Peyer's patch (tissue), 4 donors: ENCODE data around the gene UNKL. TPM values are rescaled to one million over a fixed set of nuclear protein-coding genes. Genes with fewer than 3 reads are reported as not detected.

Source experiments
- DNase-seq, 3 donors: peaks; one replicate each; pipeline ENCODE4 v3.0.0-alpha.2; 2017 to 2019
- H3K27ac ChIP-seq, 4 donors: fragments of 200-600 bp; sonication (generic); one replicate each; pipeline ENCODE4 v1.5.1; 2016 to 2019
- H3K27me3 ChIP-seq, 2 donors: fragments of 200-600 bp; sonication (generic); one replicate each; pipeline ENCODE4 v1.5.1; 2019
- H3K36me3 ChIP-seq, 3 donors: fragments of 200-600 bp; sonication (generic); one replicate each; pipeline ENCODE4 v1.5.1; 2016 to 2019
- H3K4me1 ChIP-seq, 4 donors: fragments of 200-600 bp; sonication (generic); one replicate each; pipeline ENCODE4 v1.5.1; 2016 to 2019
- H3K4me3 ChIP-seq, 4 donors: fragments of 200-600 bp; sonication (generic); 1 replicate in 3 of 4; 2 replicates in 1 of 4; pipeline ENCODE4 v1.5.1; 2016 to 2019; ENCODE audit warnings: mild to moderate bottlenecking in 1 of 4
- H3K9me3 ChIP-seq, 4 donors: fragments of 200-600 bp; sonication (generic); one replicate each; pipeline ENCODE4 v1.5.1; 2016 to 2019; ENCODE audit warnings: mild to moderate bottlenecking in 1 of 4
- CTCF ChIP-seq, 6 experiments: fragments of 450-650 bp in 4 of 6; fragments of 200-600 bp in 2 of 6; sonication (generic) in 1 of 6; IDR thresholded peaks; one replicate each; pipeline ENCODE4 v1.5.1; 2017 to 2019; ENCODE audit warnings: antibody characterized with exemption in 6 of 6, mild to moderate bottlenecking in 3 of 6, moderate library complexity in 1 of 6
- POLR2A ChIP-seq, 2 donors: fragments of 450-650 bp; IDR thresholded peaks; one replicate each; pipeline ENCODE4 v1.5.1; 2017; ENCODE audit warnings: antibody characterized with exemption in 2 of 2, mild to moderate bottlenecking in 2 of 2, moderate library complexity in 2 of 2
- total RNA-seq, 4 donors: library from RNA; depleted of rRNA; stranded (reverse); fragments of >200 nt; gene quantifications; one replicate each; pipeline ENCODE4 v1.1.0, GENCODE V29; 2016

The UNKL gene
- total RNA-seq, 4 donors from 2014 or later = 10.9 to 113 (median 38.4) TPM

- no peaks in the 10 kb centered on the region for H3K36me3 ChIP-seq
- H3K9me3 ChIP-seq = no peaks in the 10 kb centered on the region
- H3K4me1 ChIP-seq = peaks cover 0 to 6% (median 2%) of the 10 kb centered on the region in 4 donors
- DNase-seq = no peak
- H3K27me3 ChIP-seq = no peaks in the 10 kb centered on the region
- H3K27ac ChIP-seq = peak overlapping the region in 1 of 4 donors; percentile 5
- peak overlapping the region in 1 of 4 donors; percentile 5 for H3K4me3 ChIP-seq
- TF ChIP-seq CTCF (IDR thresholded peaks at IDR 0.05) = no peak
These were observed 13.3 kb upstream of the UNKL start for GRCh38 chr16:1427473-1428461.

DNA sequence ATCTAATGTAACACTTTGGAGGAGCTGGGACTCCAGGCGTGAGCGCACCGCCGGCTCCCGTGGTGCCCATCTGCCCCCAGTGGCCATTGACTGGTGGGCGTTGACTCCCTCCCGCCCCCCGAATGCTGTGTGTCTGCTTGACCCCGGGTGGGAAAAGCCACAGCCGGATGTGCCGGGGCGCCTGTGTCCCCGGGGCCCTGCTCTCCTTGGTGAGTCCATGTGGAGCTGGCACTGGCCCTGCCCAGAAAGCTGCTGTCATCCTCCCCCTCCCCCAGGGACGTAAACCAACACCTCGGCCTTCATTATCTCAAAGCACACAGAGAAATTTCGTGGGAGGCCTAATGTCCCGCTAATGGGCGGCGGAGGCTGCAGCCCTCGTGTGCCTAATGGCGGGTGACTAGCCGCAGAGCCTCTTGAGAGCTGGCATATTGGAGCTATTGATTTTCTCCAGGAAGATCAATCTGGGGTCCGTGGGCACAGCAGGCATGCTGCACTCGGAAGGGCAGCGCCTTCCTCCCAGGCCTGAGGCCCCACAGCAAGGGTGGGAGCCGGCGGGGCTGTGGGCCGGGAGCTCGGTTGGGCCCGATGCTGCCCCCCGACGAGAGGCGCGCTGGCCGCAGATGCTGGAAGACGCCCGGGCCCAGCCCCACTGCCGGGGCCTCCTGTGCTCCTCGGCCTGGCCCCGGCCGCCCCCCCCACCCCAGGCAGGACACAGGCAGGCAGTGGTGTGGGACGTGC, 12.4 kb upstream of the UNKL start:
- Histone ChIP-seq H3K27ac (no peak overlapping the region), H3K4me1 (peaks cover 0 to 6% (median 2%) of the 10 kb centered on the region in 4 donors), H3K27me3 (no peaks in the 10 kb centered on the region), H3K36me3 (no peaks in the 10 kb centered on the region), H3K4me3 (no peak overlapping the region), H3K9me3 (no peaks in the 10 kb centered on the region)
- no peak for TF ChIP-seq POLR2A (IDR thresholded peaks at IDR 0.05)
- TF ChIP-seq CTCF (IDR thresholded peaks at IDR 0.05) = no peak
- no peak for DNase-seq

DNA sequence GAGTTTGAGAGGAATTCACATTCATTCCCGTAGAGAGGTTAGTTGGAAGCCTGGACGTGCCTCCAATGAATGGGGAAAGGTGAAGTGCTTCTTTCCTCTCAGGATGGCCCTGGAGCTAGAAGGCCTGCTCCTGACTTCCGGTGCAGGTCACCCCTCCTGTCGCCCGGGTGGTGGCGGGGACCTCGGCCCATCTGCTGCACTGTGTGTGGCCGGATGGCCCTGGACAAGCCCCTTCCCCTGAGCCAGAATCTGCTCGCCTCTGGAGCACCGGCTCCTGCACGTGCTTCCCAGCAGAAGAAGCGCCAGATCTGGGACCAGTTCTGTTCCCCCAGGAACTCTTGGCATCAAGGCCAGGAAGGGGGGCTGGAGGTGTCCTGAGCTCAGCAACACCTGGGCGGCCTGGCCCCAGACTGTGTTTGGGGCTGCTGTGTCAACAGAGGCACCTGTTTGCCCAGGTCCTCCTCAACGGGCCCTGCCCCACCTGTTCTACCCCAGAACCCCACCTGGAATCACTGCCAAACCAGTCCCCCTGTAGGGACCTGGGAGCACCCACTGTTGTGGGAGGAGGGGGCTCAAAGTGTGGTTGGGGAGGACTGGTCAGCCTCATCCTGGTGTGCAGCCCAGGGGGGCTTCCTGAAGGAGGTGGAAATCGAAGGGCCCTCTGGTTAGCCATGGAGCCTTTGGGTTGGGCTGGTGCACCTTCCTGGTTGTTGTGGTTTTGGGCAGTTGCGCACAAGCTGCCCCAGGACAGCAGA, 11.3 kb upstream of the UNKL start:
- TF ChIP-seq CTCF (IDR thresholded peaks at IDR 0.05) (no peak), POLR2A (IDR thresholded peaks at IDR 0.05) (no peak)
- Histone ChIP-seq H3K27me3 (no peaks in the 10 kb centered on the region), H3K9me3 (no peaks in the 10 kb centered on the region), H3K27ac (no peak overlapping the region), H3K4me1 (peaks cover 0 to 10% (median 6%) of the 10 kb centered on the region in 4 donors), H3K36me3 (no peaks in the 10 kb centered on the region), H3K4me3 (no peak overlapping the region)
- DNase-seq = no peak

DNA sequence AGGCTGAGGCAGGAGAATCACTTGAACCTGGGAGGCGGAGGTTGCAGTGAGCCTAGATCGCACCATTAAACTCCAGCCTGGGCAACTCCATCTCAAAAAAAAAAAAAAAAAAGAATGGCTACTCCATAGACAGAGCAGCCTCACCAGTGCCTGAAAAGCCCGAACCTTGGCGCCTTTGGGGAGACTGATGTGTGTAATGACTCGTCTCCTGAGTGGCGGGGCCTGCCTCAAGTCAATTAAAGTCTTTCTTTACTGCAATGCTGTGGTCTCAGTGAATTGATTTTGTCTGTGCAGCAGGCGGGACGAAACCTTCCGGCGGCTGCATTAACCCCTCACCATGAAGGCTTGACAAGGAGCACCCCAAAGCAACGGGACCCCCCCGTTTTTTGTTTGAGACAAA, 9.5 kb upstream of the UNKL start:
- Histone ChIP-seq H3K27me3 (no peaks in the 10 kb centered on the region), H3K27ac (no peak overlapping the region), H3K4me1 (peaks cover 0 to 18% (median 16%) of the 10 kb centered on the region in 4 donors), H3K9me3 (no peaks in the 10 kb centered on the region), H3K4me3 (no peak overlapping the region), H3K36me3 (no peaks in the 10 kb centered on the region)
- DNase-seq = no peak
- TF ChIP-seq POLR2A (IDR thresholded peaks at IDR 0.05) (no peak), CTCF (IDR thresholded peaks at IDR 0.05) (no peak)

- Histone ChIP-seq H3K27me3 (no peaks in the 10 kb centered on the region), H3K4me1 (peaks cover 0 to 17% (median 11%) of the 10 kb centered on the region in 4 donors), H3K9me3 (no peaks in the 10 kb centered on the region), H3K4me3 (no peak overlapping the region), H3K27ac (peak overlapping the region in 3 of 4 donors; percentile 90 to 95 (median 95)), H3K36me3 (no peaks in the 10 kb centered on the region)
- TF ChIP-seq POLR2A (IDR thresholded peaks at IDR 0.05) (no peak), CTCF (IDR thresholded peaks at IDR 0.05) (no peak)
- DNase-seq = no peak
These were observed 7.6 kb upstream of the UNKL start for GRCh38 chr16:1422076-1422475.
